Medulla oblongata (tissue), 1 donor: Measurements from ENCODE around the gene ATAT1.

Experiments
- DNase-seq: peaks from one replicate; pipeline ENCODE4 v3.0.0-alpha.2; 2015; ENCODE audit errors: extremely low spot score

Gene ATAT1

GRCh38 chr6:30684386-30685156, 57.9 kb downstream of the ATAT1 start:
- DNase-seq = peak; percentile 50

GRCh38 chr6:30685157-30686008, 58.7 kb downstream of the ATAT1 start:
- no peak for DNase-seq

- peak; percentile 75 for DNase-seq
These were observed 59.6 kb downstream of the ATAT1 start, which contains the start of gene PPP1R18 for GRCh38 chr6:30686009-30686907. Gene PPP1R18 (minus strand): TSS chr6:30686645. CDS start chr6:30686018, 627 bp downstream.

DNA sequence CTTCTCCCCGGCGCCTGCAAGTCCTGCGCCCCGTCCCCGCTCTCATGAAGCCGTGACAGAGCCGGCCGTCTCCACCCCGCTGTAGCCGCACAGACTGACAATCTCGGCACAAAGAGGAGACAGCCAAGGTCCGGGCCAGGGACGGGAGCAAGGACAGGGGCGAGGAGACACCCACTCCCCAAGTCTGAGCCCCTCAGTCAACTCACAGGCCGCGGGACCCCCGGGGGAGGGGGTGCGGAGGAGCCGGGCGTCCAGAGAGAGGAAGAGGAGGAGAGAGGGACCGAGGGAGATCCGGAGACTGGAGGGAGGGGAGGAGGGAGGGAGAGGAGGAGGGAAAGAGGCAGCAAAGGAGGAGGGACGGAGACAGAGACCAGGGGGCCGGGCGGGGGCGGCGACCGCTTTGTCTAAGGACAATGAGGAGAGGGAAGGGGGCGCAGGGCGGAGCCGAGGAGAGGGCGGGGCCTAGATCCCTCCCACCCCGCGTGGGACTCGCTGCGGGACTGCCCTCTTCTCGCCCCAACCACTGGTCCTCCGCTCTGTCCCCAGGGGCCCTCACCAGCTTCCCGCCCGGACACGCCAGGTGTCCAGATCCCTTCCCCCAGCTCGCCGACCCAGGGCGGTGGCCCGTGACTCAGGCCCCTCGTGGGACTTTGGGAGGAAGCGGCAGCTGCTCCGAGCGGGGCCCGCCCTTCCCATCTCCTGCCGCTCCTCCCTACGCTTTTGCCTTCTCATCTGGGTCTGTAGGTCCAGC, 60.4 kb downstream of the ATAT1 start:
- DNase-seq = peak; percentile 72

- peak; percentile 22 for DNase-seq
These were observed 61.2 kb downstream of the ATAT1 start for GRCh38 chr6:30687659-30688431.

DNA sequence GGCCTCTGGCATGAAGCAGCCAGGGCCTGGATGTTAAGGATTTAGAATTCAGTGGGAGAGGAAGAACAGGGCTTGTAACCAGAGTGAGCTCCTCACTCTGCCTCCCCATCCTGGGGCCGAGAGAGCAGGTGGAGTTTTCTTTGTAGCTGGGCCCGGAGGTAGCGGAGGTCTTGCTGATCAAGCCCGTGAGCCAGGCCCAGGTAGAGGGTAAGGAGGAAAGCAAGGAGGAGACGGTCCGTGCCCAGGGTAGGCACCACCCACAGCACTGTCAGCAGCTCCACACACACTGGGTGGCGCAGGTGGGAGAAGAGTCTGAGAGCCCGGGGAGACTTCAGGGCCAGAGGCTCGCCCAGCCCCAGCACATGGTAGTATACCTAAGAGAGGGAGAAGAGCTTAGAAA, 61.9 kb downstream of the ATAT1 start:
- DNase-seq = no peak

GRCh38 chr6:30689022-30689865, 62.6 kb downstream of the ATAT1 start:
- no peak for DNase-seq

GRCh38 chr6:30689985-30690384, 63.3 kb downstream of the ATAT1 start:
- DNase-seq = no peak

DNA sequence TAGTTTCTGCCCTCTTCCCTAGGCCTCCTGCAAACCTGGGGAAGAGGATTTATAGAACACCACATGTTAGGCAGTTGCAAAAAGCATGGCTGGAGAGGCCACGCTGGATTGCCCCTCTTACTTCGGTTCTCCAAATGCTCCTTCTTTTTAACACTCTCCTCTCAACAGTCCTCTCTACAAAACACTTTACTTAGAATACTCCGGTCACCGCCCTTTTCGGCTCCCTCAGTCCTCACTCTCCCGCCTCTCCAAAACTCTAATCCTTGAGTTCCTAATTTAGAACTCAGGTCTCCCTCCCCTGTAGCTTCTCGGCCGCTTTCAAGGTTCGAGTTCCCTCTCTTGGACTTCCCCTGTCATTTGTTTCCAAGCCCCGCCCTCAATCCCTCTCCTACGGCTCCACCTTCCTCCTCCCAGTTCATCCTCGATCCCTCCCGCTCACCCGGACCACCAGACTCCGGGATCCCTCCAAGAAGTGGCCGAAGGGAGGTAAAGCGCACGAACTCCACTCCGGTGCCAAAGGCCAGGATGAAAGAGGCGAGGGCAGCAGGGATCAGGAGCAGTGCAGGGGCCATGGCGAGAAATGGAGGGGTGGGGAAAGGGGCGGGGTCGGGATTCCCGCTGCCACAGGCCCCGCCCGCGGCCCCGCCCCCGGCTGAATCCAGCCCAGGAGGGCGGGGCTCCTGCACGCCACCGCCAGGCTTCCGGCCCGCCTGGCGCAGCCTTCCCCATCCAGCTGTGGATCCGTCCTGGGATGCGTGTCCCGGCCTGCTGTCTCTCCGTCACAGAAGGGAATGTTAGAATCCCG, 63.9 kb downstream of the ATAT1 start, which contains the start of gene NRM:
TSS of gene NRM (minus strand) at position 582 of the 805 bp plus-strand sequence. CDS start at position 572, 10 bp downstream.
- peak; percentile 86 for DNase-seq

DNA sequence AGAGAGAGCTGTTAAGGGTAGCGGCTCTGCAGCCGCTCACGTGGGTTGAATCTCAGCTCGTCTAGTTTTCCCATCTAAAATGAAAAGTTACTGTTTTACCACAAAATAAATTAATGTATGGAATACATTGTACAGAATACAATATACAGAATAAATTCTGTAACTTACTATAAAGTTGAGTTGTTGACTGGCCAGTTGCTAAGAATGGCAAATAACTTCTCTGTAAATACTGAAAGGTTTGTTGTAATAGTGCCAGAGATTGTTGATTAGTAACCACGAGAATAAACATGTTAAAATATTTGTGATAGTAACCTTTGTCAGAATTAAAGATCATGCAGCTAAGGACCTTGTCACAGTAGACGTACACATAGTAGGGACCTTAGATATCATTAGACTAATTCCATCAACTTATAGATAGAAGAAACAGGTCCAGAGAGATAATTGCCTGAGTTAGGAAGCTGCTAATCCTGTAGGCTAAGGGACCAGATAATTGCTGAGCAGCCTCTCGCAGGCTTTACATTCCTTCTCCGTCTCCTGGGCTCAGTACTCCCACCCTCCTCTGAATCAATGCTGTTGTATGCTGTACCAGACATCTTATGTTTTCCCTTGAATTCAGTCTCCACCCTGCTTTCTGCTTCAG, 64.7 kb downstream of the ATAT1 start:
- no peak for DNase-seq
